Right lobe of liver (tissue), 6 donors: ENCODE results near the gene DIP2C. TPM values are rescaled to one million over a fixed set of nuclear protein-coding genes. Genes with fewer than 3 reads are reported as not detected.
A peak's percentile ranks its signal among the peaks of the same experiment; 100 is the strongest.

Experiments used
- ATAC-seq, 4 donors: fragments of 200-7000 bp; cut with Tn5 transposase; one replicate each; pipeline ENCODE4 v1.9.1; 2020; ENCODE audit warnings: mild to moderate bottlenecking in 4 of 4, moderate library complexity in 4 of 4
- DNase-seq, 3 donors: peaks; one replicate each; pipeline ENCODE4 v3.0.0-alpha.2; 2020
- H3K27ac ChIP-seq, 3 donors: fragments of 200-600 bp; one replicate each; pipeline ENCODE4 v1.8.0; 2022
- H3K27me3 ChIP-seq, 2 donors: fragments of 200-600 bp; one replicate each; pipeline ENCODE4 v1.8.0; 2022
- H3K36me3 ChIP-seq, 4 donors: fragments of 200-600 bp; sonication (generic) in 1 of 4; one replicate each; pipeline versions ENCODE4 v1.5.1 to v1.8.0; 2017 to 2022; ENCODE audit warnings: control low read depth in 1 of 4
- H3K4me1 ChIP-seq, 4 donors: fragments of 200-600 bp; sonication (generic) in 1 of 4; one replicate each; pipeline versions ENCODE4 v1.5.1 to v1.8.0; 2017 to 2022; ENCODE audit warnings: control low read depth in 1 of 4
- H3K4me3 ChIP-seq, 3 donors: fragments of 200-600 bp; one replicate each; pipeline ENCODE4 v1.8.0; 2022
- H3K9me3 ChIP-seq, 4 donors: fragments of 200-600 bp; sonication (generic) in 1 of 4; one replicate each; pipeline versions ENCODE4 v1.5.1 to v1.8.0; 2017 to 2022; ENCODE audit warnings: control low read depth in 1 of 4
- CTCF ChIP-seq, 4 donors: fragments of 200-600 bp in 3 of 4; fragments of 450-650 bp in 1 of 4; IDR thresholded peaks; one replicate each; pipeline versions ENCODE4 v1.5.1 to v1.8.0; 2016 to 2022; ENCODE audit warnings: antibody characterized with exemption in 4 of 4, mild to moderate bottlenecking in 2 of 4
- POLR2A ChIP-seq: fragments of 450-650 bp; IDR thresholded peaks from one replicate; pipeline ENCODE4 v1.6.1; 2017; ENCODE audit warnings: antibody characterized with exemption, mild to moderate bottlenecking
- WGBS: methylation state at CpG from one replicate; pipeline ENCODE4 v1.1.6; 2018; ENCODE audit warnings: low coverage, low lambda C conversion rate; ENCODE audit not compliant: insufficient coverage; ENCODE audit errors: missing lambda C conversion rate; 5-methylcytosine and 5-hydroxymethylcytosine counted together
- intact Hi-C, 2 donors: fragments of 100-400 bp; cut with DNase I; formaldehyde crosslinking; loops; one replicate each; pipeline versions ENCODE4 v1.11.2 to v1.14.1; 2022
- total RNA-seq, 6 experiments: library from RNA; depleted of rRNA in 2 of 6; stranded (reverse); fragments of >200 nt in 2 of 6; fragmentation: NEBNext Ultra II Directional in 3 of 6; extraction: Animal tissue kit (Norgen Biotek cat#: 25700) in 3 of 6; gene quantifications; one replicate each; pipeline versions ENCODE4 v1.1.0 to v1.2.4, GENCODE V29; 2016 to 2023
- donor health status: DM: no; HTN: yes; CAD: no.
- donor health status: DM: no; HTN: no; CAD: no.
- donor health status: DM: no; HTN: no; CAD: no.
- donor health status: DM: no; HTN: yes; CAD: no.
- donor health status: DM: no; HTN: yes; CAD: no.

Gene DIP2C
- total RNA-seq, 6 experiments from 2014 or later: 8.0 to 13.5 (median 11.7) TPM

- H3K4me3 ChIP-seq: no peak overlapping the region
- intact Hi-C loops: no loop called here
- peaks cover 0 to 14% (median 5%) of the 10 kb centered on the region in 4 donors for H3K4me1 ChIP-seq
- TF ChIP-seq CTCF (IDR thresholded peaks at IDR 0.05) (no peak), POLR2A (no peak)
- H3K36me3 ChIP-seq: peaks cover 0 to 12% (median 4%) of the 10 kb centered on the region in 4 donors
- peak overlapping the region in 2 of 3 donors; percentile 62 to 68 for H3K27ac ChIP-seq
- H3K27me3 ChIP-seq: no peaks in the 10 kb centered on the region
- 89% methylated on average over 4 of the region's 17 CpGs for WGBS
- DNase-seq: no peak
- ATAC-seq: peak; percentile 4 to 23 (median 8)
- no peaks in the 10 kb centered on the region for H3K9me3 ChIP-seq
These were observed 316.9 kb downstream of the DIP2C start for GRCh38 chr10:372566-372965.

GRCh38 chr10:371515-371914 lies 318.0 kb downstream of the DIP2C start:
- WGBS: 86% methylated on average over 6 of the region's 13 CpGs
- Histone ChIP-seq H3K4me1 (peaks cover 0 to 14% (median 5%) of the 10 kb centered on the region in 4 donors), H3K27me3 (no peaks in the 10 kb centered on the region), H3K9me3 (no peaks in the 10 kb centered on the region), H3K27ac (no peak overlapping the region), H3K36me3 (peaks cover 0 to 10% (median 6%) of the 10 kb centered on the region in 4 donors), H3K4me3 (no peak overlapping the region)
- no peak for DNase-seq
- TF ChIP-seq CTCF (IDR thresholded peaks at IDR 0.05) (no peak), POLR2A (no peak)
- no peak for ATAC-seq
- intact Hi-C loops: no loop called here

GRCh38 chr10:370449-370825 lies 319.0 kb downstream of the DIP2C start:
- ATAC-seq (no peak), DNase-seq (no peak)
- intact Hi-C loops: no loop called here
- H3K27ac ChIP-seq: no peak overlapping the region
- no peak overlapping the region for H3K4me3 ChIP-seq
- peaks cover 0 to 18% (median 9%) of the 10 kb centered on the region in 4 donors for H3K36me3 ChIP-seq
- H3K4me1 ChIP-seq: peaks cover 0 to 14% (median 5%) of the 10 kb centered on the region in 4 donors
- H3K27me3 ChIP-seq: no peaks in the 10 kb centered on the region
- TF ChIP-seq POLR2A: no peak
- TF ChIP-seq CTCF (IDR thresholded peaks at IDR 0.05): no peak
- H3K9me3 ChIP-seq: no peaks in the 10 kb centered on the region
- 93% methylated on average over 5 of the region's 6 CpGs for whole genome bisulfite sequencing

- intact Hi-C loops: no loop called here
These were observed 319.6 kb downstream of the DIP2C start for GRCh38 chr10:369684-370448.

More at GRCh38 chr10:369684-370448, 319.6 kb downstream of the DIP2C start:
- H3K4me3 ChIP-seq: no peak overlapping the region
- H3K4me1 ChIP-seq: peaks cover 0 to 14% (median 5%) of the 10 kb centered on the region in 4 donors
- no peak overlapping the region for H3K27ac ChIP-seq
- peaks cover 0 to 16% (median 9%) of the 10 kb centered on the region in 4 donors for H3K36me3 ChIP-seq
- TF ChIP-seq CTCF (IDR thresholded peaks at IDR 0.05) (no peak), POLR2A (no peak)
- H3K9me3 ChIP-seq: no peaks in the 10 kb centered on the region
- WGBS: 94% methylated on average over 5 of the region's 22 CpGs
- H3K27me3 ChIP-seq: no peaks in the 10 kb centered on the region
- DNase-seq (no peak), ATAC-seq (no peak)
